H1 (cell line): ENCODE results near the gene ARFGAP3. TPM values are rescaled to one million over a fixed set of nuclear protein-coding genes. Genes with fewer than 3 reads are reported as not detected.
A peak's percentile ranks its signal among the peaks of the same experiment; 100 is the strongest.

Source experiments
- CTCF ChIA-PET: fragments of 300-600 bp; sonication (Branson Sonifier 250); formaldehyde crosslinking; loops from one replicate; lab custom pipeline; 2021; ENCODE audit not compliant: partially characterized antibody; lab: Charles Lee
- POLR2A ChIA-PET: fragments of 300-600 bp; sonication (Branson Sonifier 250); formaldehyde crosslinking; loops from one replicate; lab custom pipeline; 2021; ENCODE audit warnings: inconsistent platforms; ENCODE audit not compliant: partially characterized antibody; lab: Charles Lee
- DNase-seq, 2 experiments: peaks; one replicate each; pipeline versions ENCODE4 v3.0.0 to v3.0.0-alpha.2; 2010 to 2022; ENCODE audit warnings: low spot score in 2 of 2, low read depth in 1 of 2, mixed read lengths in 1 of 2
- FAIRE-seq: peaks from 2 replicates; lab custom pipeline; 2011; peaks lifted over from hg19 to GRCh38; lab: Jason Lieb, UNC
- H2AFZ ChIP-seq: 2 replicates; pipeline ENCODE4 v1.8.1; 2012; ENCODE audit warnings: low read length, inconsistent platforms
- H2AK5ac ChIP-seq: 2 replicates; pipeline ENCODE4 v1.6.1; 2013; ENCODE audit warnings: low read depth, low read length
- H2BK120ac ChIP-seq: replicated peaks from 2 replicates; pipeline ENCODE3; 2013; ENCODE audit warnings: low read depth, low read length, inconsistent platforms
- H2BK12ac ChIP-seq: 2 replicates; pipeline ENCODE4 v1.6.1; 2013; ENCODE audit warnings: low read depth, low read length
- H2BK15ac ChIP-seq: 2 replicates; pipeline ENCODE4 v1.6.1; 2013; ENCODE audit warnings: low read length
- H2BK20ac ChIP-seq: 2 replicates; pipeline ENCODE4 v1.6.1; 2013; ENCODE audit warnings: low read length
- H2BK5ac ChIP-seq: 2 replicates; pipeline ENCODE4 v1.6.1; 2013; ENCODE audit warnings: low read depth, low read length
- H3K14ac ChIP-seq: 2 replicates; pipeline ENCODE4 v1.6.1; 2013; ENCODE audit warnings: inconsistent platforms; ENCODE audit not compliant: insufficient read length
- H3K18ac ChIP-seq: 2 replicates; pipeline ENCODE4 v1.6.1; 2013; ENCODE audit warnings: low read length; ENCODE audit errors: extremely low read depth
- H3K23ac ChIP-seq: 2 replicates; pipeline ENCODE4 v1.6.1; 2013; ENCODE audit warnings: inconsistent platforms; ENCODE audit not compliant: insufficient read length
- H3K23me2 ChIP-seq: 2 replicates; pipeline ENCODE4 v1.6.1; 2013; ENCODE audit warnings: low read depth, low read length
- H3K27ac ChIP-seq: 2 replicates; pipeline ENCODE4 v1.6.1; 2011; ENCODE audit warnings: low read depth, low read length, inconsistent platforms
- H3K27me3 ChIP-seq, 4 experiments: replicated peaks in 1 of 4; 1 replicate in 1 of 4; 2 replicates in 3 of 4; pipeline versions ENCODE4 v1.6.1 to v1.8.1; 2011 to 2013; ENCODE audit warnings: low read length in 3 of 4, mild to moderate bottlenecking in 3 of 4, inconsistent platforms in 2 of 4, mixed read lengths in 2 of 4, moderate library complexity in 1 of 4; ENCODE audit not compliant: control insufficient read depth in 3 of 4, insufficient read depth in 3 of 4; ENCODE audit errors: extremely low read depth in 1 of 4
- H3K36me3 ChIP-seq, 4 experiments: 2 replicates each; pipeline versions ENCODE4 v1.6.1 to v1.8.1; 2011 to 2013; ENCODE audit warnings: mild to moderate bottlenecking in 4 of 4, low read length in 3 of 4, moderate library complexity in 2 of 4, control low read depth in 1 of 4, inconsistent platforms in 1 of 4; ENCODE audit not compliant: insufficient read depth in 4 of 4, control insufficient read depth in 2 of 4
- H3K4ac ChIP-seq: replicated peaks from 2 replicates; pipeline ENCODE3; 2013; ENCODE audit warnings: low read length, low read depth, mixed read lengths, inconsistent platforms; ENCODE audit not compliant: insufficient read length
- H3K4me1 ChIP-seq, 4 experiments: replicated peaks in 1 of 4; 1 replicate in 1 of 4; 2 replicates in 3 of 4; pipeline versions ENCODE4 v1.6.1 to v1.8.1; 2011 to 2013; ENCODE audit warnings: low read length in 3 of 4, inconsistent platforms in 2 of 4, mixed read lengths in 1 of 4; ENCODE audit not compliant: insufficient read depth in 4 of 4, control insufficient read depth in 3 of 4
- H3K4me2 ChIP-seq, 2 experiments: 2 replicates each; pipeline versions ENCODE4 v1.6.1 to v1.8.1; 2011 to 2013; ENCODE audit warnings: low read depth in 2 of 2, low read length in 2 of 2, control low read depth in 1 of 2, inconsistent platforms in 1 of 2, mild to moderate bottlenecking in 1 of 2; ENCODE audit not compliant: insufficient read depth in 1 of 2
- H3K4me3 ChIP-seq, 4 experiments: fragments of 200-600, 300-600 bp in 1 of 4; sonication (generic), shearing (Covaris generic), sonication (Bioruptor Twin) in 1 of 4; 2 replicates each; pipeline versions ENCODE4 v1.5.1 to v1.8.1; 2011 to 2016; ENCODE audit warnings: low read length in 4 of 4, low read depth in 3 of 4, control low read depth in 2 of 4, inconsistent platforms in 2 of 4, mild to moderate bottlenecking in 2 of 4, mixed read lengths in 1 of 4, moderate library complexity in 1 of 4; ENCODE audit not compliant: insufficient read depth in 2 of 4; ENCODE audit errors: extremely low read depth in 1 of 4
- H3K56ac ChIP-seq: replicated peaks from 2 replicates; pipeline ENCODE3; 2013; ENCODE audit warnings: low read depth, mild to moderate bottlenecking, mixed read lengths, low read length, inconsistent platforms; ENCODE audit not compliant: insufficient read length
- H3K79me1 ChIP-seq: 2 replicates; pipeline ENCODE4 v1.6.1; 2013; ENCODE audit warnings: low read depth, low read length, control low read depth
- H3K79me2 ChIP-seq, 2 experiments: 2 replicates each; pipeline versions ENCODE4 v1.6.1 to v1.8.1; 2012 to 2013; ENCODE audit warnings: low read length in 2 of 2, mild to moderate bottlenecking in 2 of 2, inconsistent platforms in 1 of 2; ENCODE audit not compliant: insufficient read depth in 2 of 2, control insufficient read depth in 1 of 2
- H3K9ac ChIP-seq, 4 experiments: replicated peaks in 1 of 4; 1 replicate in 1 of 4; 2 replicates in 3 of 4; pipeline versions ENCODE4 v1.6.1 to v1.8.1; 2011 to 2013; ENCODE audit warnings: low read depth in 3 of 4, low read length in 3 of 4, control low read depth in 2 of 4, mild to moderate bottlenecking in 2 of 4, moderate library complexity in 2 of 4, inconsistent platforms in 1 of 4; ENCODE audit errors: extremely low read depth in 1 of 4
- H3K9me3 ChIP-seq, 2 experiments: 2 replicates each; pipeline versions ENCODE4 v1.6.1 to v1.8.1; 2012 to 2013; ENCODE audit warnings: mild to moderate bottlenecking in 2 of 2, moderate library complexity in 2 of 2, control low read depth in 1 of 2, inconsistent platforms in 1 of 2, low read depth in 1 of 2, low read length in 1 of 2, mixed read lengths in 1 of 2; ENCODE audit not compliant: insufficient read depth in 2 of 2
- H4K20me1 ChIP-seq, 2 experiments: replicated peaks in 1 of 2; 2 replicates each; pipeline versions ENCODE3 to v1.8.1; 2011 to 2013; ENCODE audit warnings: inconsistent platforms in 2 of 2, low read length in 2 of 2, mild to moderate bottlenecking in 1 of 2; ENCODE audit not compliant: insufficient read depth in 2 of 2, control insufficient read depth in 1 of 2
- H4K5ac ChIP-seq: 2 replicates; pipeline ENCODE4 v1.6.1; 2013; ENCODE audit warnings: low read length, low read depth, mixed read lengths, inconsistent platforms; ENCODE audit not compliant: insufficient read length
- H4K8ac ChIP-seq: 2 replicates; pipeline ENCODE4 v1.8.0; 2013; ENCODE audit warnings: mild to moderate bottlenecking, moderate library complexity, low read length, inconsistent platforms; ENCODE audit not compliant: insufficient read depth; ENCODE audit errors: extremely low read depth
- H4K91ac ChIP-seq: replicated peaks from 2 replicates; pipeline ENCODE3; 2013; ENCODE audit warnings: low read length, mixed read lengths, inconsistent platforms; ENCODE audit not compliant: insufficient read length
- BACH1 ChIP-seq: IDR thresholded peaks from 2 replicates; pipeline ENCODE4 v1.6.1; 2012; ENCODE audit warnings: low read length, improper control_type of control experiment
- CREB1 ChIP-seq: IDR thresholded peaks from 2 replicates; pipeline ENCODE4 v1.6.1; 2012; ENCODE audit warnings: inconsistent platforms
- JUN ChIP-seq: IDR thresholded peaks from 2 replicates; pipeline ENCODE4 v1.6.1; 2011; ENCODE audit warnings: low read depth, mild to moderate bottlenecking, improper control_type of control experiment, low read length
- KDM1A ChIP-seq: fragments of 200-600, 300-600 bp; sonication (generic); IDR thresholded peaks from 2 replicates; pipeline ENCODE4 v1.7.1; 2016; ENCODE audit warnings: mild to moderate bottlenecking, low read length, borderline replicate concordance
- KDM4A ChIP-seq: IDR thresholded peaks from one replicate; pipeline ENCODE4 v1.7.1; 2012; ENCODE audit warnings: low read depth, mild to moderate bottlenecking, moderate library complexity, low read length, inconsistent platforms; ENCODE audit not compliant: severe bottlenecking
- POU5F1 ChIP-seq: IDR thresholded peaks from 2 replicates; pipeline ENCODE4 v1.6.1; 2011; ENCODE audit warnings: low read depth, mild to moderate bottlenecking, low read length, moderate library complexity
- RAD21 ChIP-seq, 2 experiments: IDR thresholded peaks in 1 of 2; conservative IDR thresholded peaks in 1 of 2; 2 replicates each; pipeline ENCODE4 v1.6.1; 2011; ENCODE audit warnings: low read depth in 2 of 2, low read length in 2 of 2, improper control_type of control experiment in 1 of 2, inconsistent platforms in 1 of 2, mild to moderate bottlenecking in 1 of 2, moderate library complexity in 1 of 2
- TAF7 ChIP-seq: optimal IDR thresholded peaks from 2 replicates; pipeline ENCODE3; 2011; ENCODE audit warnings: low read depth, mild to moderate bottlenecking, inconsistent platforms, low read length, moderate library complexity, borderline replicate concordance
- whole genome bisulfite sequencing, 2 experiments: shearing (Covaris generic) in 1 of 2; methylation state at CpG; one replicate each; pipeline versions ENCODE4 v1.1.6 to v1.1.7; 2013 to 2015; ENCODE audit warnings: low lambda C conversion rate in 2 of 2, mixed read lengths in 2 of 2, inconsistent platforms in 1 of 2, low coverage in 1 of 2, missing lambda C conversion rate in 1 of 2; ENCODE audit not compliant: insufficient replicate concordance in 2 of 2, insufficient coverage in 1 of 2, insufficient read length in 1 of 2; ENCODE audit errors: extremely low coverage in 1 of 2, missing lambda C conversion rate in 1 of 2; 5-methylcytosine and 5-hydroxymethylcytosine counted together
- long read RNA-seq, 2 experiments: library from RNA in 1 of 2; library from capped mRNA in 1 of 2; stranded (forward); transcript quantifications; one replicate each; pipeline ENCODE4 v2.0.0, GENCODE V29; 2021; ENCODE audit warnings: inconsistent platforms in 1 of 2
- polyA minus RNA-seq, 3 experiments: library from RNA; depleted of rRNA, polyadenylated mRNA; stranded (reverse); fragments of >200 nt; gene quantifications; 1 replicate in 2 of 3; 2 replicates in 1 of 3; pipeline ENCODE4 v1.2.3, GENCODE V29; 2011
- polyA plus RNA-seq, 7 experiments: library from polyadenylated mRNA; depleted of rRNA in 3 of 7; stranded (reverse) in 5 of 7; unstranded in 2 of 7; fragments of >200 nt in 5 of 7; fragments of 200-250 nt in 2 of 7; gene quantifications; 1 replicate in 5 of 7; 2 replicates in 1 of 7; 4 replicates in 1 of 7; pipeline versions ENCODE4 v1.2.1 to v1.2.3, GENCODE V29; 2011 to 2013; ENCODE audit warnings: missing spikeins in 2 of 7, mixed read lengths in 2 of 7
- total RNA-seq: library from RNA; stranded (reverse); fragmentation: NEBNext Ultra II Directional; extraction: Animal tissue kit (Norgen Biotek cat#: 25700); gene quantifications from 2 replicates; pipeline ENCODE4 v1.2.1, GENCODE V29; 2021

Gene ARFGAP3
- total RNA-seq (15.8 and 16.0 TPM in 2 replicates), polyA plus RNA-seq (2011; rRNA removed) (7.5 and 9.7 TPM in 2 replicates), polyA minus RNA-seq (2011; rRNA and poly(A)+ RNA removed) (14.1 and 15.9 TPM in 2 replicates)
- polyA plus RNA-seq (2011; cell fraction: cytosol; rRNA removed): 10.9 TPM
- polyA plus RNA-seq (2011; cell fraction: nucleus; rRNA removed): 8.2 TPM
- 9.2 to 12.3 TPM (median 10.6 TPM) in 4 replicates for polyA plus RNA-seq (2012, experiment 1 of 2)
- 1.6 TPM for polyA plus RNA-seq (2012, experiment 2 of 2)
- polyA plus RNA-seq (2013, experiment 1 of 2): 8.8 TPM
- polyA plus RNA-seq (2013, experiment 2 of 2): 8.5 TPM
- polyA minus RNA-seq (2011; cell fraction: cytosol; rRNA and poly(A)+ RNA removed): 12.9 TPM
- 10.2 TPM for polyA minus RNA-seq (2011; cell fraction: nucleus; rRNA and poly(A)+ RNA removed)
- long read RNA-seq, experiment 1, partial matches to known transcripts: 7 of 15 reads
- long read RNA-seq, experiment 1, other reads (novel, unspliced or antisense): 6 of 15 reads
- long read RNA-seq, experiment 2, transcript ARFGAP3-201 (16 exons, 2,857 nt): major isoform, 13 of 39 reads
- long read RNA-seq, experiment 2, partial matches to known transcripts: 20 of 39 reads
- long read RNA-seq, experiment 2, other reads (novel, unspliced or antisense): 5 of 39 reads

GRCh38 chr22:42856865-42857704, at the start of gene ARFGAP3:
Gene ARFGAP3, minus strand, starts transcription at chr22:42857273. Its CDS starts 91 bp downstream, at chr22:42857182.
- no peak for FAIRE-seq
- POLR2A ChIA-PET: interaction anchor here (0.5 to 2.1 kb wide), 11 partner anchors 10 to 307 kb away, joined by 3 to 10 read pairs (median 4); partner anchors contain the start of gene POLDIP3
- TF ChIP-seq POU5F1: no peak
- peak; percentile 90 for TF ChIP-seq CREB1
- no peak for TF ChIP-seq JUN
- peak in 1 of 2 experiments; percentile 12; a peak in 1 of 4 replicates for TF ChIP-seq RAD21 (IDR thresholded peaks at IDR 0.05 in 1 of 2, conservative IDR thresholded peaks at IDR 0.05 in 1 of 2; ENCODE audit: low read depth in 2 of 2, low read length in 2 of 2)
- TF ChIP-seq TAF7: no peak
- no peak; the same call in 1 of the 2 replicates for TF ChIP-seq BACH1
- no peak for TF ChIP-seq KDM1A
- peak; percentile 95 for TF ChIP-seq KDM4A

More at GRCh38 chr22:42856865-42857704, at the start of gene ARFGAP3:
- Histone ChIP-seq H3K4me1 (peaks cover 0 to 3% (median 1%) of the 10 kb centered on the region in 4 experiments; a peak in 2 of 7 replicates), H4K91ac (peak within 1 kb of the TSS; percentile 84), H3K79me2 (no peaks in the 10 kb centered on the region), H3K4ac (peak within 1 kb of the TSS; percentile 96), H2BK5ac (no peak within 1 kb of the TSS), H2AFZ (peak within 1 kb of the TSS; percentile 97), H2BK20ac (no peak within 1 kb of the TSS), H2BK120ac (peak within 1 kb of the TSS; percentile 28), H4K8ac (peak within 1 kb of the TSS; percentile 93), H4K20me1 (peaks cover 0 to 4% of the 10 kb centered on the region in 2 experiments), H3K23me2 (peaks cover 5% of the 10 kb centered on the region), H3K14ac (no peak within 1 kb of the TSS), H3K27ac (no peak within 1 kb of the TSS), H3K79me1 (no peaks in the 10 kb centered on the region), H3K4me3 (peak within 1 kb of the TSS; percentile 65 to 97 (median 82)), H2BK12ac (no peak within 1 kb of the TSS), H3K27me3 (peaks cover 7 to 20% (median 11%) of the 10 kb centered on the region in 4 experiments), H3K9ac (peak within 1 kb of the TSS; percentile 38 to 54 (median 43); a peak in 6 of 7 replicates), H3K23ac (no peak within 1 kb of the TSS), H3K18ac (peak within 1 kb of the TSS; percentile 76), H2AK5ac (no peak within 1 kb of the TSS), H3K4me2 (peak within 1 kb of the TSS; percentile 82 to 90), H3K36me3 (no peaks in the 10 kb centered on the region), H2BK15ac (peak within 1 kb of the TSS; percentile 61; the same call in 1 of the 2 replicates), H3K9me3 (peaks cover 0 to 6% of the 10 kb centered on the region in 2 experiments; a peak in 2 of 4 replicates), H4K5ac (peak within 1 kb of the TSS; percentile 46), H3K56ac (peak within 1 kb of the TSS; percentile 77)
- peak; percentile 66 to 96 for DNase-seq
- CTCF ChIA-PET: interaction anchor here (0.7 to 2.4 kb wide), 8 partner anchors 9 to 253 kb away, joined by 3 to 12 read pairs (median 3); partner anchors contain the start of gene BIK
- 10% methylated on average over 84 of the region's 111 CpGs; no CpG with 5 or more reads in 1 of the 2 experiments for WGBS, 2 experiments
